GM21717 (cell line): Measurements from ENCODE around the gene SELENOI.

ENCODE experiments used
- ATAC-seq: cut with Tn5 transposase; IDR thresholded peaks from one replicate; pipeline ENCODE4 v1.9.1; 2021; ENCODE audit warnings: mild to moderate bottlenecking, moderate library complexity; ENCODE audit not compliant: unreplicated experiment

The SELENOI gene

DNA sequence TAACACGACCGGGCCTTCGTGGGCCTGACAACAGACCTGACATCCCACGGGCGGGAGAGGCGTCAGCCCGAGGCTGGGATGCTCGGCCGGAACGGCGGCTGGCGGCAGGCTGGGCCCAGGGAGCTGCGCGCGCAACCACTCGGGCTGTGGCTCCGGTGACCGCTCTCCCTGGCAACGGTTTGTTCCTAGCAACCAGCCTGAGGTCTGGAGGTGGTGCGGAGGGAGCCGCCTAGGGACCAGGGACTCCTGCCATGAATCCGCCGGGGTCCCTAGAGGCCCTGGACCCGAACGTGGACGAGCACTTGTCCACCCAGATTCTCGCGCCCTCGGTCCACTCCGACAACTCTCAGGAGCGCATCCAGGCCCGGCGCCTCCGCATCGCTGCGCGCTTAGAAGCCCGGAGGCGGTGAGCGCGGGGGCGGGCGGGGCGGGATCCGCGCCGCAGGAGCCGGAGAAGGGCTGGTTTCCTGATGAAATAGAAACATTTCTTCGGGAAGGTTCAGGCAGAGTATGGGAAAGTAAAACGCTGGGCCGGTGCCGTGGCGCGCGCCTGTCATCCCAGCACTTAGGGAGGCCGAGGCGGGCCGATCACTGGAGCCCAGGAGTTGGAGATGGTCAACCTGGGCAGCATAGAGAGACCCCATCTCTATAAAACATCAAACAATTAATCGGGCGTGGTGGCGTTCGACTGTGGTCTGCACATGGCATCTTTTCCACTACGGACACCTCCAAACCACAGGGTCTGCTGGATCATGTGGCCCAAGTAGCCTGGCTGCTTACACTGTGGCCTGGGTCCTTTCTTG is 56.0 kb downstream of the SELENOI start, which contains the start of gene DRC1:
Gene DRC1, plus strand, starts transcription at position 182 of the 803 bp plus-strand sequence. Its CDS starts 70 bp downstream, at position 252.
- no peak for ATAC-seq

DNA sequence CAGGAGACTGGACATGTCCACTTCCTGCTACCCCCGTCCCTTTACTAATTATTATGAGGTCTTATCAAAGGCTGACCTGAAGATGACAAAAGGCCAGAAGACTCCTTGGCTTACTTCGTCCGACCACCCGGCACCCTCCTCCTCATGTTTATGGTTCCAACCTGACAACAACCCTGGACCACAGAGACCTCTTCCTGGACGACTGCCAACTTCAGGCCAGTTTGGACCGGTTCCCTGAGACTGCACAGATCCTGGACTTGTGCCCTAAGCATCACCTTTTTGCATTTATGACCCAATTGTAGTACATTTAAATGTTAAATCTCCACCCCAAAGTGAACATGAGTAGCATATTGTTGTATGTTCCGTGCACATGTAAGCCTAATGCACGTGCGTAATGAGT is 61.6 kb downstream of the SELENOI start:
- no peak for ATAC-seq

DNA sequence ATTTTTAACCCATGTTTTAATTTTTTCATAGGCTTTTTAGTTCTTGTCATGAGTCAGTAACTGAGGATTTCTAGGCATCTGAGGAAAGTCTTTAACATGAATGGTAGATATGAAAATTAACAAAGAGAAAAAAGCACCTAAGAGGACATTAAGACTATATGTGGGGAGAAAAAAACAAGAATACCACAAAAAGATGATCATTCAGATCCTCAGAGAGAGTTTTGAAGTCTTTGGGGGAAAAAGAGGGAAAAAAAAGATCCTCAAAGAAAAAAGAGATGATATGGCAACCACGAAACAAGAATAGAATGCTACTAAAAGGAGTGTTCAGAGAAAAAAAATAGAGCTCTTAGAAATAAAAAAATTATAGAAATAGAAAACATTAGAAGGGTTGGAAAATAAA is 63.8 kb downstream of the SELENOI start:
- ATAC-seq = no peak

DNA sequence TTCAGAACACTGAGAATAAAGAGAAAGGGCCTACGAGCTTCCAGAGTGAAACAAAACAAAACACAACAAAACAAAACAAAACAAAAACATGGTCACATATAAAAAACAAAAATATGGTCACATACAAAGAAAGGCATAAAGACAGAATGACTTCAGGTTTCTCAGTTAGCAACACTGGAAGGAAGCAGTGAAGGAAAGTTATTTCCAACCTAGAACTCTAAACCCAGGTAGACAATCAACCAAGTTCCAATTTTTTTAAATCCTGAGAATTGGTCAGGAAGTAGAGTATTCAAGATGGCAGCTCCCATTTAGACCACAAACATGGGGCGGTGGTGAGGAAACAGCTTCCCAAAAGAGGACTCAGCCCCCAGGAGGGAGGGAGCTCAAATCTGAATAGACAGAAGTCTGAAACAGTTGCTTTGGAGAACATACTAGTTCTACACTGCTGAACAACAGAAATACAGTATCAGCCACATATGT is 64.9 kb downstream of the SELENOI start:
- ATAC-seq = no peak

DNA sequence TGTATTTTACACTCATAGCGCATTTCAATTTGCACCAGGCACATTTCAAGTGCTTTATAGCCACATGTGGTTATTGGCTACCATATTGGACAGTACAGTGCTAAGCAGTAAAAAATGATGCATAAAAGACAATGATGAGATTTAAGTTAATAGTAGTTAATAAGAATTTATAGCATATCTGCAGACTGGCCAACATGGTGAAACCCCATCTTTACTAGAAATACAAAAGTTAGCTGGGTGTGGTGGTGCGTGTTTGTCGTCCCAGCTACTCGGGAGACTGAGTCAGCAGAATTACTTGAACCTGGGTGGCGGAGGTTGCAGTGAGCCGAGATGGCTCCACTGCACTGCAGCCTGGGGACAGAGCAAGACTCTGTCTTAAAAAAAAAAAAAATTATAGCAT is 65.5 kb downstream of the SELENOI start:
- no peak for ATAC-seq

DNA sequence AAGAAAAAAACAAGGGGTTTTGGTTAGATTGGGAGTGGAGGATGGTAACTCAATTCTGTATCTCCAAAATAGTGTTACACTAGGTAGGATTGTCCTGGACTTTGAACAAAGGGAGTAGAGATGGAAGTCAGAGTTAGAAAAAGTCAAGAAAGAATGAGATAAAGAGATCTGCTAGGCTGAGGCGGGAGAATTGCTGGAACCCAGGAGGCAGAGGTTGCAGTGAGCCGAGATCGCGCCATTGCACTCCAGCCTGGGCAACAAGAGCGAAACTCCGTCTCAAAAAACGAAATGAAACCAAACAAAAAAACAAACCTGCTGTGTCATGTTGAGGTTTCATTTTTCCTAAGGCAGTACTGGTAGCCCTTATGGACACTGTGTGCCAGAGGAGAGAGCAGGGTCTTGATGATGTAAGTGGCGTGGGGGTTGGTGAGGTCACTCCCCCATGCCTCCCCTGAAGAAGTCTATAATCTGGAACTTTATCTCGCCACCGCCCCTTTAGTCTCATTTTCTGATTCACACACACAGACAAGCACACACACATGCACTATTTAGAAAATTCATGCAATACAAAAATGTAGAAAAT is 66.2 kb downstream of the SELENOI start:
- ATAC-seq = peak; percentile 68

DNA sequence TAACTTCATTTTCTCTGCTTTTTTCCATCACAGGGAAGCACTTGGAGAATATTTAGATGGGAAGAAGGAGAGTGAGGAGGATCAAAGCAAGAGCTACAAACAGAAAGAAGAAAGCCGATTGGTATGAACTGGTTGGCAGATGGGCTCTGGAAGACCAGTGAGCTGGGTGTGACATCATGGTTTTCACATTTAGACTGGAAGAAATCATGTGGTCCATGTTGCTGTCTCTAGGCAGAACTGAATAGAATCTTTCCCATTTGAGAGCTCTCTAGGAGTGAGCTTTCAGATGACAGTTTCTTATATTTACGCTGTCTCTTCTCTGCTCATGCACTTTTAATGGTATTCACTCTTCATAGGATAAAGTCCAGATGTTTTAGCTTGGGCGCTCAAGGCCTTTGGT is 68.4 kb downstream of the SELENOI start:
- ATAC-seq = no peak

DNA sequence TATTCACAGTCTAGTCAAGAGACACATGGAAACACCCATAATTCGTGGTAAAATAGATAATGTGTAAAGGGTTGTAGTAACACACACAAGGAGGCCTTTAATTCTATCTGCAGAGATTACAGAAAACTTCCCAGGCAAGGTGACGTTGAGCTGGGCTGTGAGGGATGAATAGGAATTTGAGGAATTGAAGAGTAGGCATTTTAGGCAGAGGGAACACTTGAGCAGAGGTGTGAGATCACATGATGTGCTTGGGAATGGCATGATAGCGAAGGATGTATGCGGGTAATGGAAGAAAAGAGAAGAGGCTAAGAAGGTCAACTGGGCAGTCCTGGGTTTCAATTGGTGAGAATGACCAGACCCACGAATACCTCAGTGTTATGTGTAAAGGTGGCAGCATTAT is 76.0 kb downstream of the SELENOI start:
- no peak for ATAC-seq

DNA sequence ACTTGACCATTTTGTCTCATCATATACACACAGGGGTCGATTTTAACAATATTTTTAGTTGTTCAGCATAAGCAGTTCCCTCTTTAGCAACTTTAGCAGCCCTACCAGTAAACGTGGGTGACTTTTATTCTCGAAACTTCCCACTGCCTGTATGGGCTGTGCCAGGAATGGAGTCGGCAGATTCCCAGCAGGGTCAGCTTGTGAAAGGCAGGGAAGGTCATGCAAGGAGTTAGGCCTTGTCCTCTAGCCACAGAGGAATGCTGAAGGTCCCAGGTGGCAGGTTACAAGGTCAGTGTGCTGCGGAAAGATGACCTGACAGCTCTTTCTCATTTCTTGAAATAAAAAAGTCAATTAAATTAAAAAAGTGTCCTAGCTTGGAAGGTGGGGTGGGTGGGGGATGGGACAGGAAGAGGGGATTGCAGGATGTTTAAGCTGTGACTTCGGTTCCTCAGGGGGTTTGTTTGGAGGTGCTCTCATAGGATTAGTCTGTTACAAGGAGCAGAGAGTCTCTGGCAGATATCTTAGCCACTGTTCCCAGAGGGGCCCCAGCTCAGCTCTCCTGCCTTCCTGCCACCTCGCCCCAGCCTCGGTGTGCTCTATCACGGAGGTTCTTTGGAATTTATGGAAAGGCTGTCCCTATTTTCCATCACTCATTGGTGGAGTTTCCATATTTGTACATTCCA is 77.1 kb downstream of the SELENOI start:
- ATAC-seq = no peak

DNA sequence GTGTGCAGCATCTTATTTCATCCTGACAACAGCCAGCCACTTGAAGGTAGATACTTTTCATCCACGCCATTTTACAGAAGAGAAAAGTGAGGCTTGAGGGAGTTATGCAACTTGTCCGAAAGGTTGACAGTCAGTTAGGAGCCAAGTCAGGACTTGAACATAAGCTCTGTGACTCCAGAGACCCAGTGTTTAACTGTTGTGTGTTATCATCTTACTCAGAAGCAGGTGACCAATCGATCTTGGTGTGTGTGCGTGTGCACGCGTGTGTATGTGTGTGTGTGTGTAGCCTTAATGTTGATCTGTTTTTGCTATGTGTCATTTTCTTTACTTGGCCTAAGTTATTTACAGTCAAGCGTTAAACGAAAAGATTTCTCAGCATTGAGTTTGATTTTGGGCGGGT is 77.8 kb downstream of the SELENOI start:
- no peak for ATAC-seq

DNA sequence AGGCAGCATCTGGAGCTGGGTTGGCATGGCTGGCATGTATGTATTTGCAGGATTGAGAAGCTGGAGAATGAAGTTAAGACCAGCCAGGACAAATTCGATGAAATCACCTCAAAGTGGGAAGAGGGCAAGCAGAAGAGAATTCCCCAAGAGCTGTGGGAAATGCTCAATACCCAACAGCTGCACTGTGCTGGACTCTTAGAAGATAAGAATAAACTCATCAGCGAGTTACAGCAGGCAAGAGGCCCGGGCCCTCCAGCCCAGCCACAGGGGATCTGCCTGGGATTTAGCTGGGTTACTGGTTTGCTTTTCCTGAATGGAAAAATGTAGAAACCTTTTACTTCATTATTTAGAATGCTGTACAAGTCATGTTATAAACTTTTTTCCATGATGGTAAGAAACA is 78.3 kb downstream of the SELENOI start:
- ATAC-seq = no peak

DNA sequence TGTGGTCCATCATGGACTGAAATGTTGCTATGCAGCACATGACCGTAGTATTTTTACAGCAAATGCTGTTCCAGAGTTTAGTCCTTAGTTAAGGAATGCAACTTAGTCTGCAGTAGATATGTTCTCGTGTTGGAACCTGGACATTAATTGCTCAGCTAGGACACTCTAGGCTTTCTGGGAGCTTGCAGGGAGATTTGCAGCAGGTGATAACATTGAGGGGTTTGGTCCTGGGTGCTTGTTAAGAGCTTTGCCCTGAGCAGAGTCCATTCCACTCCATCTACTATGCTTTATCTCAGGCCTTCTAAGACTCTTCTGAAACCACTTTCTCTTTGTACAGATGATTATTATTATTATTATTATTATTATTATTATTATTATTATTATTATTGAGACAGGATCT is 82.9 kb downstream of the SELENOI start:
- ATAC-seq = no peak

DNA sequence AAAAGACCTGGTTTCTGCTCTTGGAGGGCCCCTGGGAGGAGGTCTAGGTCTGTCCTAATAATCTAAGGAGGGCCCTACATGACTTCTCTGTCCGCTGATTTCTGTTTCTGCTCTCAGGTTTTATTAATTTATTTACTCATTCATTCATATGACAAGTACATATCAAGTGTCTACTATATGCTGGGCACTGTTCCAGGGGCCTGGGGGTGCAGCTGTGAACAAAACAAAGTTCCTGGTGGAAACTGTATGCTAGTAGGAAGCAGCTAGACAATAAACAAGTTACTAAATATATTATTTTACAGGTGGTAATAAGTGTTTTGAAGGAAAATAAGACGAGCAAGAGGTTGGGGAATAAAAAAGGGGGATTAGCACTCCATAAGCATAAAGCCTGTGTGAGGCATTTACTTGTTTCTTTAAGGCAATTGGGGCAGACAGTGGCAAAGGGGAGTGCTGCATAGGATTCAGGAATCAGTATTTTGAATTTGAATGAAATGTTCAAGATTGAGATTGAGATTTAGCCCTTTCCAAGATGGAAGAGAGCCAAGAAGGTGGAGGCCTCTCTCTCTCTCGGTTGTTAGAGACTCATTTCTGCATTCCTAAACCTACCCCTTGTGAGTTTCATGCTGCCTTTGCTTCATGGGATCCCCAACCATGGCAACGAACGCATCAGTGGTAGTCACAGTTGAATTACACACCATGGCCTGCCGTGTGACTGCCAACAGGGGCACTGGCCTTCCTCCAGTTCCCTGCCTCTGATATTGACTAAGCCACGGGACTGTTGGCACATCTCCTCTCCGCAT is 84.0 kb downstream of the SELENOI start:
- ATAC-seq = no peak

DNA sequence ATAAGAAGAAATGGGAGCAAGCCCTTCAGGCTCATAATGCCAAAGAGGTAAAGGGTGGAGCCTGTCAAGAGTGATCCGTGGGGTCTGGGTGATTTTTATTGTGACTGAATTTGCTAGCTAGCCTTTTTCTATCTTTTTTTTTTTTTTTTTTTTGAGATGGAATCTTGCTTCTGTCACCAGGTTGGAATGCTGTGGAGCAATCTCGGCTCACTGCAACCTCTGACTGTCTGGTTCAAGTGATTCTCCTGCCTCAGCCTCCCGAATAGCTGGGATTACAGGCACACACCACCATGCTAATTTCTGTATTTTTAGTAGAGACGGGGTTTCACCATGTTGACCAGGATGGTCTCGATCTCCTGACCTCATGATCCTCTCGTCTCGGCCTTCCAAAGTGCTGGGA is 84.9 kb downstream of the SELENOI start:
- ATAC-seq = no peak

DNA sequence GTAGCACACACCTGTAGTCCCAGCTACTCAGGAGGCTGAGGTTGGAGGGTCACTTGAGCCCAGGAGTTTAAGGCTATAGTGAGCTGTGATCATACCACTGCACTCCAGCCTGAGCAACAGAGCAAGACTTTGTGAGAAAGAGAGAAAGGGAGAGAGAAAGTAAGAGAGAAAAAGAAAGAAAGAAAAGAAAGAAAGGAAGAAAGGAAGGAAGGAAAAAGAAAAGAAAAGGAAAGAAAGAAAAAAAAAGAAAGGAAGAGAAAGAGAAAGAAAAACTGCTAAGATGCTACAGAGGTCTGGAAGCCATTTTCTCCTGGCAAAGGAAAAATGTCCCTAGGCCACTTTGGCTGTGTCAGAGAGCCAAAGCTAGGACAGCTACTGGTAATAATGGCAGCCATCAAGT is 86.4 kb downstream of the SELENOI start:
- ATAC-seq = no peak

DNA sequence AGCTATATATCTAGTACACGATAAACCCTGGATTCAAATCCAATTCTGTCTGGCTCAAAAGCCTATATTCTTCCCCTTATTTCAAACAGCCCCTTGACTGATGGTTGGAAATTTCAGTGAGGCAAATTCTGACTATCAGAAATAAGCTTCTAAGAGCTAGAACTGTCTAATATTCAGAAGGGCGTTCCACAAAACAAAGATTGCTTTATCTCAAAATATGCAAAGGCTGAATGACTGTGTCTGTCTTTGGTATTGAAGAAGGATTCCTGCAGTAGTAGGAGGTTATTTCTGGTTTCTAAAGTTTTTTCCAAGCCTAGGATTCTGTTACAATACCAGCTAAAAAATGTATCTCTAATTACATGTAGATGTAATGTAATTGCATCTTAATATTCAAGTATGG is 86.9 kb downstream of the SELENOI start:
- no peak for ATAC-seq

DNA sequence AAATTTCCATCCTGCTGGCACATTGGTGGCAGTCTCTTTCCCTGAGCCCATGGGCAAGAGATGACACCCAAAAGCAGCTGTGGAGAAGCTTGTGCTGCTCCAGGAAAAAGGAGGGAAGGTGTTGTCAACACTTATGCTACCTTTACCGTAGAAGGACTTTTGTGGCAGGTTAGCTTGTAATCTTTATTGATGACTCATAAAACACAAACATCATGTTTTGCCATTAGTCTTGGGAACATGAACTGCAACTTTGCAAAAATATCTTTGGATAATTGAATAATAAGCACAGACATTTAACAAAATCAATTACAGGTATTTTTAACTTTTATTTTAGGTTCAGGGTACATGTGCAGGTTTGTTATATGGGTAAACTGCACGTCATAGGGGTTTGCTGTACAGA is 89.2 kb downstream of the SELENOI start:
- ATAC-seq = no peak

DNA sequence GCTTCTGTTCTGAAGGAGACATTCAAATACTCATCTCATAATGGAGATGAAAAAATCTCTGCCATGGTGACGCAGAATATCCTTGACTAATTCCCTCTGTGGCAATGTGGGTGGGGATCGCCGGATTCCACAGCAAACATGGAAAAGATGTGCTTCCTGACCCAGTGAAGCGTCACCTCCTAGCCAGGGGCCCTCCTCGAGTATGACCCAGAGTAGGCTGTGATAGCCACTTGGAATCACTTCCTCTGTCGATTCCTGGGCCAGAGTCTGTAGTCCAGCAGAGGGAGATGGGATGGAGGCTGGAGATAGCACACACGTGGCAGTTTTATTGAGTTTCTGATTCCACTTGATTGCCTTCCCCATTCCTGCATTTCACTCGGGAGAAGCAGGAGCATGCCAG is 92.6 kb downstream of the SELENOI start:
- no peak for ATAC-seq

DNA sequence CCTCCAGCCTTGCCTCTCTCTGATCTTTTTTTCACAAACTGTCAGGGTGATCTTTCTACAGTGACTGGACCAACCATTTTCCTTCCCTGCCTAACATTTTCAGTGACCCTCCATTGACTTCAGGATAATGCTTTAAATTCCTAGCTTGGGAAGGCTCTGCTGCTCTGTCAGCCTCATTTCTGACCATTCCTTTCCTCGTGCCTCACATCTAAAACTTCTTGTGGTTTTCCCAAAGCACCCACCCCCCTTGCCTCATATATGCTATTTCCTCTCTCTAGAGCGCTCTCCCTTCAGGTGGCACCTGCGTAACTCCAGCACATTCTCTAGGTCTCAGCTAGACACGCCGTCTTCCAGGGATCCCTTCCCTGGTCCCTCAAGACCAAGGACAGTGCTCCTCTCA is 93.0 kb downstream of the SELENOI start:
- ATAC-seq = no peak

DNA sequence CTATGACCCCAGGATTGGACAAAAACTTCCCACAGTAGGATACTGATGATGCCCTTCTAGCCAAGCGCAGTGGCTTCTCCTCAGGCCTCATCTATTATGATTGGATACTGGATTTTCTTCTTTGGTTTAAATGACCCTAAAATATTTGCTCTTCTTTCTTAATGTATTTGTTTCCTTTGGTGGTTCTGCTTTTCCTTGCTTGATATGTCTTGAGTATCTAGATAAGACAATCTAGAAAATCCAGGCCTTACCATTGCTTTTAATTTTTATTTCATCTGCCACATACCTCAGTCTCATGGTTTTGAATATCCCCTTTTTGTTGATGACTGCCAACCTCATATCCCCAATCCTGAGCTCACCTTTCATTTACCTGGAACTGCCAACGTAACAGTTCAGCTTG is 96.4 kb downstream of the SELENOI start:
- no peak for ATAC-seq

DNA sequence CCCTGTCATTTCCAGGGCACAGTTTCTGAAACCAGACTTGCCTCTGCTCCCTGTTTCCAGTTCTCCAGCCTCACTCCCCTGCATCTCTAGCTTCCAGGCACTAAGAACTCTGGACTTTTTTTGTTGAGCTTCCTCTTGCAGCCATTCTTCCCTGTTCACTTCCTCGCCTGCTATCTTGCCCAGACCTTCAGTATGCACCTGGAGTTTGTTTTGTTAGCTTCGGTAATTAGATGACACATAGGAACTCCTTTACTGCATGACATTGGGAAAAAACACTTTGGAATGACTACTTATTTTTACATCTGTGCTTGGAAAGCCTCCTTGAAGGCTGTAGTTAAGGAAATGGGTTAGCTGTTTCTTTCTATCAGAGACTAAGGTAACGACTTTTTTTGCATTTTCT is 96.8 kb downstream of the SELENOI start:
- no peak for ATAC-seq
